HG02798 (cell line): Measurements from ENCODE around the gene SYTL3.

Experiments
- ATAC-seq: cut with Tn5 transposase; IDR thresholded peaks from one replicate; pipeline ENCODE4 v1.9.1; 2021; ENCODE audit warnings: mild to moderate bottlenecking; ENCODE audit not compliant: unreplicated experiment, poor library complexity

Gene SYTL3

DNA sequence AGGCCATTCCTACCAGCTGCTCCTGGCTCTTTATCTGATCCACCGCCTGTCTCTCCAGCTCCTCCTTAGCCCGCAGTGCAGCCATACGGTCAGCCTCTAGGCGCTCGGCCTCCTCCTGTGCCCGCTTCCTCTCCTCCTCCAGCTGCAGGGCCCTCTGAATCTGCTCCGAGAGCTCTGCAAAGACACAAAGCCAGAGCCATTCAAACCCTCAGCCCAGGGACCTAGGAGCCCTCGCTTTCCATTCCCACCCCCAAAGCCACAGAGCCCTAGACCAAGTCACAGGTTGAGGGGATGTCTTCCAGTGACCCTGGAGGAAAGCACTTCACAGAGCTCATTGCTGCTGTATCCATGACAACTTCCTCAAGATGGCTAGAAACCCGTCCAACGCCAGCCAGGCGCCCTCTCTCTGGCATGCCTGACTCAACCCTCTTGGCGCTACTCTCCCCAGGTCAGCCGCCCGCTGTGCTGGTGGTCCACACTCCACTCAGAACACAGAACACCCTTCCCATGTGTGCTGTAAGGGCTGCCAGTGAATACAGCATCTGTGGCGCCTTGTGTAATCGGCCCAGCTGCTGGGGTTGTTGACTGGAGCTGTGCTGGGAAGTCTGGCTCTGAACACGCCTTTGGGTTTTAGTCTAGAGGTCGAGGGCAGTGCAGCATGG, 120.0 kb downstream of the SYTL3 start:
- no peak for ATAC-seq

DNA sequence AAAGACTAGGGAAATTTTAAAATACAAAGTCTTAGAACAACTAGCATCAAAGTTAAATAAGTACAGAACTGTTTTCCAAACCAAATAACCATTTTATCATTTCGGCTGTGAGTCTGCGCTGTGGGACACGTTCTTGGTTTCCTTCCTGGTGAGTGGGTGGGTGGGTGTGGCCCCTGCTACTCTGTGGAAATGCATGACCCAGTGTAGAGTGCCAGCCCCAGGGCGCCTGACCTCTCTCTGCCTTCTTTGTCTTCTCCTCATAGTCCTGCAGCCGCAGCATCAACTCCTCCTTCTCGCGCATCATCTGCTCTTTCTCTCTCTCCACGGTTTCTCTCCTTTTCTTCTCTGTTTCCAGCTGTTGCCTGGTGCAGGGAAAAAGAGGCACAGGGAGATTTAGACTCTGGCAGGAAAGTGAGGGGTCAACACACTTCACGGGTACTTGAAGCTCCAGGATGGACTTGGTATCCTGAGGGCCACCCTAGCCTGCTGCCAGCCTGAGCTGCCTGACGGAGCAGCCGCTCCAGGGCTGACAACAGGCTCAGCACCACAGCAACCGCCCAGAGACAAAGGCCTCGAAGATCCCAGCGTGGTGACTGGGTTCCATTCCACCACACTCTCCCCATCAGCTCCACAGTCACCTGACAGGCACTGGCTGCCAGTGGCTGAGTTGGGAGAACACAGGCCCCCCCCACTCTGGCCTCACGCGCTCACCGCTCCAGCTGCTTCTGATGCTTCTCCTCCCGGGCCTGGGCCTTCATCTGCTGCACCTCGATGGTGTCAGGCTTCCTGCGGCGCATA, 120.9 kb downstream of the SYTL3 start:
- no peak for ATAC-seq

DNA sequence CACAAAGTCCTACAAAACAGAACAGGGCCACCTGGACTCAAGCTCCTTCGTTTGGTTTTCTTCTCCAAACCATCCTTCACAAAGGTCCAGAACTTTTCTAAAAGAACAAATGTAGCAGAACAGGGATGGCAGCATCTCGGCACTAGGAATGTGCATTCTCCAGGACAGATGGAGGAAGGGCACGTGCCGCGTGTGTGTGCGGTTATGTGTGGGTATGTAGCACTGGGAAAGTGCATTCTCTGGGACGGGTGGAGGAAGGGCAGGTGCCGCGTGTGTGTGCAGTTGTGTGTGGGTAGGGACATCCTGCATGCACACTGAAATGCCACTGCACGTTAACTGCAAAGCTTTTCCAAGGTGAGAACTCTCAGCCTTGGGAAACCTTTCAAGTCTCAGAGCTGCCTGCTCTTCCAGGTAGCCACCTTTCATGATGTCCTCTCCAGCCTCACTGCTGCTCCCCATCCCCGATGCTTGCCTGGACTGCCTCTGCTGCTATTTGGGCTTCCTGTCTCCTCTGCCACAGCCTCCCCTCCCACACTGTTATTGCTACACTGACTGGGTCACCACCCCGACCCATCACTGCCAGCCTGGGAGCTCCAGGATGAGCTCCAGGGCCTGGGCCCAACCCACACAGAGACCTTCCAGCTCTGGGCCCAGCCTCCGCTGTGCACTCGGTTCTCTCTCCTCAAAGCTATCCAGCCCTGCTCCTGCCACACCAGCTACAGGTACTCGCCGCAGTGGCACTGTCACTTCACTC, 121.7 kb downstream of the SYTL3 start:
- no peak for ATAC-seq

DNA sequence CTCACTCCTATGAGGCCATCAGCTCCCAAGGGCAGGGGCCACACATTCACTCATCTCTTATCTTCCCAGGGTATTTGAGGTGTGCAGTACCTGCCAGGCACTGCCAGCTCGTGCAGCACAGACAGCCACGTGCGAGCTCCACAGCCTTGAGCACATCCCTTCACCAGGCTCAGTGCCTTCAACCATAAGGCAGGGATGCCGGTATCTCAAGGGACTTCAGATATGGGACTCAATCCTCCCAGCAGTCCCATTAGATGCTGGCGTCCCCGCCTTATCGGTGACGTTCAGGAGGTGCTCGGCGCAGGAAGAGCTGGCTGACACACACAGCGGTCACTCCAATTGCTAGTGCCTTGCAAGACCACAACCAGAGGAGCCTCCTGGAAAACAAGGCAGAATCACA, 122.3 kb downstream of the SYTL3 start:
- no peak for ATAC-seq

DNA sequence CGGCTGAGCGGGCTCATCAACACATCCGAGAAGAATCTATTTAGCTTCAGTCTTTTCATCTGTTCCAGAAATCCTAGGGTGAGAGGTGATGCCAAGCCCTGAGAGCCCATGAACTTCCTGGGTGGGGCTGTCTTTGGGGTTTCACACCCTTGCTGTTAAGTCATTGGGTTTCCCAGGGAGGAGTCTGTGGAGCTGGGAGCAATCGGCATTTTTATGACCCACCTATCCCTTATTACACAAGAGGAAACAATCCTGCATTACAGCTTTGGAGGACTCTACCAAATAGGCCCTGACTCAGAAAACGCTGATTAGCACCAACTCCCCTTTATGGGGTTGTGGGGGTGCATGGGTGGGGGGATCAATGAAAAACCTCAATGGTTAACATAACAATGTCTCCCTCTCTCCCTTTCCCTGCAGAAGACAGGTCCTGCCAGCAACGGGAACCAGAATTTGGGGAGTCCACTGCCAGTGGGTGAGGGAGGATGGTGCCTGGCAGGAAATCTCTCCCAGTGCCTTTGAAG, 123.1 kb downstream of the SYTL3 start:
- no peak for ATAC-seq

DNA sequence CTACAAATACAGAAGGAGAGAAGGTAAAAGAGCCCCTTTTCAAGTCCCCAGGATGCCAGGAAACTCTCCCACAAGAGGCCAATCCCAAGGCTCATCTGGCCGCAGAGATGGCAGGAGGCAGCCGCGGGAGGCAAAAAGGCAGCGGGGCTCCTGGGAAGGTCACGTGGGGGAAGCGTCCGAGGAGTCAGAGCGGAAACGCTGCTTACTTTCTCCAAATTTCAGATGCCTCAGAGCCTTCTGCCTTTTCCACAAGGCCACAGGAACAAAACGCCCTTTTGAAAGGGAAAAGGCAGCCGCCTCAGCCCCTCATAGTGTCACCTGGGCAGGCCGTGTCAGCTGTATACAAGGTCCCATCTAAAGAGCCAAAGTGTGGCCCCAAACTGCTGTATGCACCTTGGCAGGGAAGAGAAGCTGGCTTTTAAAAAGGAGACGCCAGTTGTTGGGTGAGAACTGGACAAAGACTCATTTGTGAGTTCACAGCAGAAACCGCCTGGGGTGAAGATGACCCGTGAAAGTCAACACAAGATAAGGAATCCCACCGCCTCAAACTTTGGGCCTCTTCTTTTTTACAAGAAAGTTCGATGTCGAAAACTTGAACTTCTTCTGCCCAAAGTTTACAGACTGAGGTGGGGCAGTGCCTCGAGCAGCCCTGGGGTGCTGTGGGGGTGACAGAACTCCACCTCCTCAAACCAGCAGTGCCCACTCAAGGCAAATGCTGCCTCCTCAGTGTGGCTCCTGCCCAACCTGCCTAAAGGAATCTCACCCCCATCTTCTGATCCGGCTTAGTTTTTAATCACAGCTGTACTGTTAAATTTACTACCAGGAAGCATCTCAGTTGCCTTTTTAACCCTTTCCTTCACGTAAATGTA, 124.0 kb downstream of the SYTL3 start:
- no peak for ATAC-seq

DNA sequence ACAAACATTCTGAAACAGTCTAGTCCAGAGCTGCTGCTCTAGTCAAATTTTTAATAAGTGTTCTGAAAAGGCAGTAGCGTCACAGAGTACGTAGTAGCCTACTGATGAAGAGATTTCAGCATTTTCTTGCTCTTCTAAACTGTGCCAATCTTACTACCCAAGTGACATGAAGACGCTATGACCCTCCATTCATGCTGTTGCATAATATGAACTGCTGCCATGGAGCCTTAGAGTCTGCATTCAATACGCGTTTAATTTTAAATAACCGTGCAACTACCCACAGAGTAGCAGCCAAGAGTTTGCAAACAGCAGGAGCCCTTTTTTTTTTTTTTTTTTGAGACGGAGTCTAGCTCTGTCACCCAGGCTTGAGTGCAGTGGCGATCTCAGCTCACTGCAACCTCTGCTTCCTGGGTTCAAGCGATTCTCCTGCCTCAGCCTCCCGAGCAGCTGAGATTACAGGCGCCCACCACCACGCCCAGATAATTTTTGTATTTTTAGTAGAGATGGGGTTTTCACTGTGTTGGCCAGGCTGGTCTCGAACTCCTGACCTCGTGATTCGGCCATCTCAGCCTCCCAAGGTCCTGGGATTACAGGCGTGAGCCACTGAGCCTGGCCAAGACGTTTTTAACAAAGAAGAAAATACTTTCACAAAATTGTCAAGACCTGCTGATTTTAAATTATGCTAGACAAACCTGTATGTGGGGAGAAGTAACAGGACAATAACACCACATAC, 125.0 kb downstream of the SYTL3 start:
- ATAC-seq = no peak

DNA sequence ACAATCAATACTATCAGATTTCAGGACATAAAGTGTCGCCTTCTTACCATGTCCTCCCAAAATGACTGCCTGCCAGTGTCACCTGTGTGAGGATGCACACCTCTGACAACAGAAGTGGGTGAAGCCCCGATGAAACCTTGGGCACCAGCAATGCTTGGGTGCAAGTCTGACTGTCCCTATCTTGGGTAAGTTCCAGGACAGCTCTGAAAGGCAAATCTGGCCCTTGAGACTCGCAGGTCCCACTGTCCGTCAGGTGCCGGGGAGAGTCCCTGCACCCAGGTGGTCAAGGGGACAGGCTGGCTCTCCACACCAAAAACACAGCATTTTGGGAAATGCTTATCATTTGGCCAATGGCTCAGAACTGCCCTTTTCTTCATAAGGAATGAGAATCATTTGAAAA, 126.0 kb downstream of the SYTL3 start:
- ATAC-seq = no peak

DNA sequence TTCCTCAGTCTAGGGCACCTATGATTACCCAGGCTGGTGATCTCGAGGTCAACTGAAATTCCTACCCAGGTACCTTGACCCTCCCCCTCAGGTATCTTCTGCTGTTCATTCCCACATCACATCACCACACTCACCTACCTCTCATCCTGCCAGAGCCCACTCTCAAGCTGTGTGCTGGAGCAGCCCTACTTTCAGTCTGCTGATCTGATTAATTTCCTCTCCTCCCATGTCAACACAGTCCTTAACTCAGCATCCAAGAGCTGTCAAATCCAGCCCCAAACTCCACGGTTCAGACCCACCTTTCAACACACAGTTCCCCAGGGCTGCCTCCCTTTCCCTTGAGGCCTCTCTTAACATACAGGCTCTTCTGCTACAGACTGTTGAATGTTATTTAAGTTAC, 126.9 kb downstream of the SYTL3 start:
- no peak for ATAC-seq

DNA sequence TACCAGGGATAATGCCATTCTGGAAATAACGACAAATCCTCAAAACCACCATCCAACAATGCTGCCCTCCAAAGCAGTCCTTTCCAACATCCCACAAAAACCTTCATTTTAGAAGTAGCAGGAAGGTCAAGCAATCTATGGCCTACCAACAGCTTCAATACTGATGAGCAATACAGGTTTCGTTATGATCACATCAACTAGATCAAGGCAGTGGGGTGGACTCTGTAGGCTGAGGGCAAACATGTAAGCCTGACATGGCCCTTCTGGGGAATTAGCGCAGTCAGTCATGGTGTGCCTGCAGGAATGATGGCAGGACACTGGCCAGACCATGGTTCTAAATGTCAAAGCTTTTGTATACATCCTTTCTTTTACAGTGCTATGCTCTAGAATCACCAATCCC, 127.7 kb downstream of the SYTL3 start:
- no peak for ATAC-seq

DNA sequence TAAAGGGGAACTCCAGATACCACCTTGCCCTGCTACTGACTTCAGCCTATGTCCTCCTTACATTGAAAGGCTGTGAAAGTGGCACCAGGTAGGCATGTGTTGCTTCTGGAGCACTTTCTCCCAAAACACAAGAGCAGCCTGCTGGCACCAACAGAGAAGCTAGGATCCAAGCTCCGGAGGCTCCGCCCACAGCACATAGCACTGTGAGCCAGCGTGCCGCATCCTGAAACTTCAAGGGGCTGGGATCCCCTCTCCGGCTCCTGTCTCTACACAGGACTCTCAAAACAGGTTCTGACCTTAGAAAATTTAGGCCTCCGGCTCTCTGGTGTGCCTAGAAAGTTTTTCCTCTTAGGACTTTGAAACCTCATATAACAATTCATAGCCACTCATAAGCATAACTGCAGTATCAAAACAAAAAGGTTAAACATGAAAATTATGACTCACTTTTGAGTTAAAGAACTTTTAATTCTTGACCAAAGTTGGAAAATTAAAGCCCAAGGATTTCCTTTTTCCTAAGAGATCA, 128.2 kb downstream of the SYTL3 start:
- ATAC-seq = no peak

DNA sequence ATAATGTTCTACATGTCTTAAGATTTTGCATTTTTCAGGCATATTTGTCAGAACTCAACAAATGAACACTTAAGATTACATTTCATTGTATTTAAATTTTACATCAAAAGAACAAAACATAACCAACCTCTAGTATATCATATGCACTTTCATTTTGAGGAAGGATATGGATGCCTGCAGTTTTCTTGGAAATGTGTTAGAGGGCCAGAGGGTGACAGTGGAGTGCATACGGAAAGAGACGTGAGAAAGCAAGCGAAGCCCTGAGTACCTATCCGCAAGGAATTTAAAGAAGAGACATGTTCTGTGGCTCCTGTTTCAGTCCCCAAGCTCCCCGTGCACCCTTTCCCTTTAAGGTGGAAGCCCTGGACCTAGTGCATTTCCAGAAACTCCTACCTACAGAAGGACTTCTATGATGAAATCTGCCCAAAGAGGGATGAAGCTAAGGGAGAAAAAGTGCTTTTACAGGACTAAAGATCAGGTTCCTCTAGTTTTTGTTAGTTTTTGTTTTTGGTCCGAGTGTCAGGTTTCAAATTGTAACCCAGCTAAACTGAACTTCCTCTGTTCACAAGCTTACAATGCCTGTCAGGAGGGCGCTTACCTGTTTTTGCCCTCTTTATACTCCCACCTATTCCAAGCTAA, 130.5 kb downstream of the SYTL3 start:
- ATAC-seq = no peak

DNA sequence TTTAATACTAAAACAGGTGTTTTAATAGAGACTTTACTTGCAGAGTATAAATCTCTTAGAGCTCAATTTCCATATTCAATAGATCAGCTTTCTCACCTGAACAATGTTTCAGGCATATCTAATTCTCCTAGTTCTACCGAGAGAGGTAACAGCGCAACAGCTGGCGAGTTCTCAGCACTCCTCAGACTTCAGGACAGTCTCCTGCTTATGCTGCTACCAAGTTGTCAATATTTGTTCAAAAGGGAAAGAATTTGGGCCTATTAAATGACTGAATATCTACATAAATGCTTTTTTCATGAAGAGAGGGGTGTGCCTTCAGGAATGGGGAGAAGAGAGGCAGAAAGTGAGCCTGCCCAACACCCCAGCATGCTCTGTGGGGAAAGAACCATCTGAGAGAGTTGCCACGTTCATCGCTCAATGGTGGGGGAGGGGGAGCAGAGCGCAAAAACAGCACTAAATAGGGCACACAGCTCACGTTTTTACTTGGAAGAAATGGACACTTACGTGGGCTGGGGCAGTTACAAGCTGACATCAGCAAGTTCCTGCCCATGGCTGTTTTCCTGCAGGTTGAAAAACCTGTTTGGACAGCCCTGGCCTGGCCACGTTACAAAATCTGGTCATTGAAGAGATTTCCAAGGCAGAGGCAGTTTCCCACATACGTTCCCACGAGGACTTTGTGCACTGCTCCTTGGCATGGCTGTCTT, 131.3 kb downstream of the SYTL3 start:
- ATAC-seq = no peak

DNA sequence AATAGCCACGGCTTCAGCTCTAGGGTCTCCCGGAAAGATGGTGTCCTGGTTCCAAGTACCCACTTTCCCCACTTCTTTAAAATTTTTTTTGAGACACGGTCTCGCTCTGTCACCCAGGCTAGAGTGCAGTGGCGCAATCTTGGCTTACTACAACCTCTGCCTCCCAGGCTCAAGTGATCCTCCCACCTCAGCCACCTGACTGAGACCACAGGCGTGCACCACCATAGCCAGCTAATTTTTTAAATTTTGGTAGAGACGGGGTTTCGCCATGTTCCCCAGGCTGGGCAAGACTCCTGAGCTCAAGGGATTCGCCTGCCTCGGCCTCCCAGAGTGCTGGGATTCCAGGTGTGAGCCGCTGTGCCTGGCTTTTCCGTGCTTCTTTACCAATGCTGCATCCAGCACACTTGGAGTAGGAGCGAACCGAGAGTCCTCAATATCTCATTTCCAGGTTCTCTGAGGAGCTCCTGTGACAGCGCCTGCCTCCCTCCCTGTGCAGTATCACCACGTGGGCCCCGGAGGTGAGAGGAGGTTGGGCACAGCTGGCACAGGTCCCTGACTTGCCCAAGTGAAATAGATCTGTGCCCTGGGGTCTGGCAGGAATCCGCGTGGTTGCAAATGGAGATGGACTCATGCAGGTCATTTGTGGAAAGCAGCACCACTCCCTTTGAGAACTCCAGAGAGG, 132.0 kb downstream of the SYTL3 start:
- ATAC-seq = no peak

DNA sequence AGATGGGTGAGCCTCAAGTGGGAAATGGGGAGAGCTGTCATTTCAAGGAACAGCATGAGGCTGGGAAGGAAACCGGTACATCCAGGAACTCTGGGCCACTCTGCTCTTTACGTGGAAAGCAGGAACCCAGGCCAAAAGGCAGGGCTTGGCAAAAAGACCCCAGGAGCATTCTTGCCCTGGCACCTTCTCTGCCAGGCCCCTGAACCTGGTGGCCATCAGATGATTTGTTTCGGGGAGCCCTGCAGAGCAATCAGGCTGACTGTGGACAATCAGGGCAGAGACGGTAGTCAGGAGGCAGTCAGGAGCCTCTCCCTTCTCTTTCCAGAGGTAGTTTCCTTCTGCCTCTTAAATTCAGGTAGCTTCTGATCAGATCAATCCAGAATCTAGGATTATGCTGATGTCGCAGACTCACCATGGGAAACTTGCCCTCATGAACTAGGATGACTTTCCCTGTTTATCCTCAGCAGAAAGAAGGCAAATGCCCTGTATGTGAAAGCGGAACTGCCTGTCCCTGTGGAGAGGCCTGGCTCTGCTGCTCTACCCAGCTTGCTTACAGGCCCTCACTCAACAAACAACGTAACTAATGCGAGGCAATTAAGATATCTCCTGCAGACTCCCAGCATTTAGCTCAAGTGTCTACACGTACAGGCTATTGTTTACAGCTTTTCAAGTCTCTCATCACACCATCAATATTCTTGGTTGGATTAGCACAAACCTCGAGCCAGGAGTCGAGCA, 132.7 kb downstream of the SYTL3 start:
- no peak for ATAC-seq

DNA sequence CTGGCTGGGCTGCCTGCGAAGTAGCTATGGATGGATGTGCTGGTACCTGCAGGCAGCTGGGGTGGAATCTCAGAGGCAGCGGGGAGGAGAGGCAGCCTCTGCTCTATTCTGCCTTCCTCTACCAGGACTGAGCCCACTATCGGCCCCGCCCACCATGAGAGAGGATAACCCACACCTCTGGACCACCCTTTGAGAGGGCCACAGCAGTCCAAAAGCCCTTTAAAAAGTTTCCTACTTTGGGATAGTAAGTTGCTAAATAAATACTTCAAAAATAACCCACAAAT, 133.3 kb downstream of the SYTL3 start:
- ATAC-seq = no peak

DNA sequence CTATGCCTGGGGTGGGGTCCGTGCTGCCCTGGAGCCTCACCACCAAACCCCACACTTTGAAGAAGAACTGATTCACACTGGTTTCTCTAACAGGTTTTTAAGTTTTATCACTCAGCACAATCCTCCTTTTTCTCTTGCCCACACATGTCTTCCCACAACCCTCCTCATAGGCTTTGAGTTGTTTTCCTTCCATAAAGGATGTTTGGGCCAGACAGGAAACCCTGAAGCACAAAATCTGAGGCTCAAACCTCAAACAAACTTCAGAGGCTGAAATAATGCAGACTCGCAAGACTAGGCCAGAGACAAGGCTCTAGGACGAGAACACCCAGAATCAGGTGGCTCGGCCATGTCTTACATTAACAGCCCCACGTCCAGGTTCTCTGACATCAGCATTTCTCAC, 134.0 kb downstream of the SYTL3 start:
- ATAC-seq = no peak
